RWPE1 (cell line): ENCODE measurements around the gene LIPT2.

Experiments used
- CTCF ChIA-PET: fragments of 350-600 bp; sonication (Branson Sonifier 250); formaldehyde crosslinking; extraction: SDS; loops from one replicate; lab custom pipeline; 2021; lab: Yijun Ruan, JAX
- POLR2A ChIA-PET: fragments of 400-600 bp; formaldehyde crosslinking; extraction: SDS; loops from one replicate; lab custom pipeline; 2020; ENCODE audit warnings: antibody characterized with exemption; ENCODE audit not compliant: low non-redundant PET; lab: Yijun Ruan, JAX
- DNase-seq: peaks from one replicate; pipeline ENCODE4 v3.0.0; 2012; ENCODE audit warnings: low spot score
- H3K27ac ChIP-seq: fragments of 450-650 bp; 2 replicates; pipeline ENCODE4 v1.5.1; 2017
- CTCF ChIP-seq: fragments of 450-650 bp; conservative IDR thresholded peaks from 2 replicates; pipeline ENCODE4 v1.5.1; 2017; ENCODE audit warnings: low read depth, mild to moderate bottlenecking

Gene LIPT2

GRCh38 chr11:74490941-74491340 is 2.6 kb downstream of the LIPT2 start:
- DNase-seq, result no peak
- CTCF ChIA-PET, result no interaction called here
- no peak overlapping the region for H3K27ac ChIP-seq
- POLR2A ChIA-PET, result no interaction called here
- TF ChIP-seq CTCF, result no peak

GRCh38 chr11:74487875-74488274 is 5.6 kb downstream of the LIPT2 start:
- CTCF ChIA-PET, result interaction anchor here (1.0 kb wide), 1 partner anchor 83 kb away, joined by 4 read pairs; no protein-coding TSS in a partner anchor
- no peak for DNase-seq
- POLR2A ChIA-PET, result no interaction called here
- no peak overlapping the region for H3K27ac ChIP-seq
- no peak for TF ChIP-seq CTCF

- ChIA-PET CTCF (no interaction called here), POLR2A (no interaction called here)
- no peak for DNase-seq
- no peak for TF ChIP-seq CTCF
- no peak overlapping the region for H3K27ac ChIP-seq
Observed at GRCh38 chr11:74485868-74486267, 7.7 kb downstream of the LIPT2 start.

- ChIA-PET CTCF (no interaction called here), POLR2A (no interaction called here)
- DNase-seq, result no peak
- H3K27ac ChIP-seq, result no peak overlapping the region
- no peak for TF ChIP-seq CTCF
Observed at GRCh38 chr11:74480688-74481417, 12.7 kb downstream of the LIPT2 start.

- H3K27ac ChIP-seq, result no peak overlapping the region
- ChIA-PET CTCF (no interaction called here), POLR2A (no interaction called here)
- TF ChIP-seq CTCF, result no peak
- no peak for DNase-seq
Observed at GRCh38 chr11:74479732-74480123, 13.8 kb downstream of the LIPT2 start.

- ChIA-PET CTCF (no interaction called here), POLR2A (no interaction called here)
Observed at GRCh38 chr11:74478877-74479731, 14.4 kb downstream of the LIPT2 start.

More at GRCh38 chr11:74478877-74479731, 14.4 kb downstream of the LIPT2 start:
- no peak for DNase-seq
- no peak overlapping the region for H3K27ac ChIP-seq
- TF ChIP-seq CTCF, result no peak
